ENCODE results near the gene RAB7A. TPM values are rescaled to one million over a fixed set of nuclear protein-coding genes. Genes with fewer than 3 reads are reported as not detected.
A peak's percentile ranks its signal among the peaks of the same experiment; 100 is the strongest.

RAB7A gene
- total and polyA plus RNA-seq, 2 of the 13 experiments (the other 11 are each of a cell fraction or from before 2014, with no cell fraction given) = 26.5 to 182 TPM

- TF ChIP-seq ZBTB39 (CRISPR knock-in tag; IDR thresholded peaks at IDR 0.05) = peak; percentile 69; the same call in 1 of the 2 replicates
- no peak for TF ChIP-seq EZH2 (conservative IDR thresholded peaks at IDR 0.05; ENCODE audit: low read depth, low read length)
- TF ChIP-seq ZNF136 (CRISPR knock-in tag; IDR thresholded peaks at IDR 0.05; ENCODE audit: low read depth) = peak; percentile 93
- no peak for TF ChIP-seq SRSF4 (IDR thresholded peaks at IDR 0.05; ENCODE audit: low read depth, low read length, poor library complexity, severe bottlenecking)
- TF ChIP-seq ZNF746 (CRISPR knock-in tag; IDR thresholded peaks at IDR 0.05) = no peak
- 0 out of 2 replicates have a peak, but pooled peaks have one; percentile 33 for TF ChIP-seq CHD2 (IDR thresholded peaks at IDR 0.05; ENCODE audit: low read depth, low read length)
- TF ChIP-seq ZFP36L2 (CRISPR knock-in tag; IDR thresholded peaks at IDR 0.05) = no peak; the same call in 1 of the 2 replicates
- no peak for TF ChIP-seq ZSCAN22 (CRISPR knock-in tag; IDR thresholded peaks at IDR 0.05)
- peak; percentile 94 for TF ChIP-seq RBFOX2 (IDR thresholded peaks at IDR 0.05; ENCODE audit: low read depth, low read length)
- TF ChIP-seq FOSL1 (CRISPR knock-in tag; IDR thresholded peaks at IDR 0.05; ENCODE audit: borderline replicate concordance) = no peak
- TF ChIP-seq ZNF556 (CRISPR knock-in tag; IDR thresholded peaks at IDR 0.05; ENCODE audit: borderline replicate concordance) = peak; percentile 64; the same call in 1 of the 2 replicates
- peak; percentile 70; the same call in 1 of the 2 replicates for TF ChIP-seq WIZ (CRISPR knock-in tag; IDR thresholded peaks at IDR 0.05)
- TF ChIP-seq, protein P1, sequence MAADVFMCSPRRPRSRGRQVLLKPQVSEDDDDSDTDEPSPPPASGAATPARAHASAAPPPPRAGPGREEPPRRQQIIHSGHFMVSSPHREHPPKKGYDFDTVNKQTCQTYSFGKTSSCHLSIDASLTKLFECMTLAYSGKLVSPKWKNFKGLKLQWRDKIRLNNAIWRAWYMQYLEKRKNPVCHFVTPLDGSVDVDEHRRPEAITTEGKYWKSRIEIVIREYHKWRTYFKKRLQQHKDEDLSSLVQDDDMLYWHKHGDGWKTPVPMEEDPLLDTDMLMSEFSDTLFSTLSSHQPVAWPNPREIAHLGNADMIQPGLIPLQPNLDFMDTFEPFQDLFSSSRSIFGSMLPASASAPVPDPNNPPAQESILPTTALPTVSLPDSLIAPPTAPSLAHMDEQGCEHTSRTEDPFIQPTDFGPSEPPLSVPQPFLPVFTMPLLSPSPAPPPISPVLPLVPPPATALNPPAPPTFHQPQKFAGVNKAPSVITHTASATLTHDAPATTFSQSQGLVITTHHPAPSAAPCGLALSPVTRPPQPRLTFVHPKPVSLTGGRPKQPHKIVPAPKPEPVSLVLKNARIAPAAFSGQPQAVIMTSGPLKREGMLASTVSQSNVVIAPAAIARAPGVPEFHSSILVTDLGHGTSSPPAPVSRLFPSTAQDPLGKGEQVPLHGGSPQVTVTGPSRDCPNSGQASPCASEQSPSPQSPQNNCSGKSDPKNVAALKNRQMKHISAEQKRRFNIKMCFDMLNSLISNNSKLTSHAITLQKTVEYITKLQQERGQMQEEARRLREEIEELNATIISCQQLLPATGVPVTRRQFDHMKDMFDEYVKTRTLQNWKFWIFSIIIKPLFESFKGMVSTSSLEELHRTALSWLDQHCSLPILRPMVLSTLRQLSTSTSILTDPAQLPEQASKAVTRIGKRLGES (CRISPR knock-in tag; IDR thresholded peaks at IDR 0.05; ENCODE audit: borderline replicate concordance) = no peak; the same call in 1 of the 2 replicates
- no peak for TF ChIP-seq ZKSCAN1 (IDR thresholded peaks at IDR 0.05; ENCODE audit: low read length)
- TF ChIP-seq NAIF1 (CRISPR knock-in tag; IDR thresholded peaks at IDR 0.05; ENCODE audit: borderline replicate concordance) = peak; percentile 76
- peak; percentile 92 for TF ChIP-seq ZNF850 (CRISPR knock-in tag; conservative IDR thresholded peaks at IDR 0.05)
- peak; percentile 40 for TF ChIP-seq ZBTB44 (CRISPR knock-in tag; IDR thresholded peaks at IDR 0.05)
- TF ChIP-seq CSRNP1 (CRISPR knock-in tag; IDR thresholded peaks at IDR 0.05) = peak; percentile 87; the same call in 1 of the 2 replicates
- TF ChIP-seq NCOA5 (CRISPR knock-in tag; IDR thresholded peaks at IDR 0.05) = no peak
These were observed 45.2 kb upstream of the RAB7A start (continued) for GRCh38 chr3:128680603-128681368.
